HUDEP-2 (cell line): ENCODE measurements around the gene VPS35L.

Experiments used
- DNase-seq, 76 experiments: peaks; one replicate each; lab custom pipeline; 2025; ENCODE audit not compliant: unreplicated experiment in 76 of 76; lab: John Stamatoyannopoulos, UW

The VPS35L gene

GRCh38 chr16:19733551-19733950 lies 178.0 kb downstream of the VPS35L start:
- no peak for DNase-seq

GRCh38 chr16:19735074-19735867 lies 179.8 kb downstream of the VPS35L start:
- DNase-seq = no peak

DNA sequence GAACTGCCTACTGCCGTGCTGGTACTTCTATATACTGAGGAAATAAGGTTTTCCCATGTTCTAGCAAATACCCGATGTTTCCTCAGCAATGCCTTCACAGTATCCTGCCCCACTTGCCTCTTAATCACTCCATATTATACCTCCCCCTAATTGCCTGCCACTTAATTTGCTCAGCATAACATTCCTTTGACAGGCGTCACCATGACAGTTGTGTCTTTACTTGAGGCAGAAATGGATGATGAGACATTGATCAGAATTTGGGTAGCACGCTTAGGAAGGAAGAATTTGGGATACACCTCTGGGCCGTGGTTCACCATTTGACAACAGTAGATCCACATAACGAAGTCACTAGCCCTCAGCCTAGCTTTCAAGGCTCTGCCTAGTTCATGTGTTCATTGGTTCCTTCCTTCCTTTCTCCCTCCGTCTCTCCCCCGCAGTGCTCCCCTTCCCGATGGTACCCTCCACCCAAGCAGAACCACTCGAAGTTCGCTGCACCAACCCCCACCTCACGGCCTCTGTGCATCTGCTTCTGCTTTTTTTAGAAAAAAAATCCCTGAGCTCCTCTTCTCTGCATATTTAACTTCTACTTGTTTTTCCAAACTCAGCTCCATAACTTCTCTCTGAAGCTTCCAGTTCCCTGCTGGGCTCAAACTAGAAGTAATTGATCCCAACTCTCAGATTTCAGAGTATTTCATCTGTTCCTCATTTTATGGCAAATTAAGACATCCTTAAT lies 182.0 kb downstream of the VPS35L start:
- DNase-seq = no peak

DNA sequence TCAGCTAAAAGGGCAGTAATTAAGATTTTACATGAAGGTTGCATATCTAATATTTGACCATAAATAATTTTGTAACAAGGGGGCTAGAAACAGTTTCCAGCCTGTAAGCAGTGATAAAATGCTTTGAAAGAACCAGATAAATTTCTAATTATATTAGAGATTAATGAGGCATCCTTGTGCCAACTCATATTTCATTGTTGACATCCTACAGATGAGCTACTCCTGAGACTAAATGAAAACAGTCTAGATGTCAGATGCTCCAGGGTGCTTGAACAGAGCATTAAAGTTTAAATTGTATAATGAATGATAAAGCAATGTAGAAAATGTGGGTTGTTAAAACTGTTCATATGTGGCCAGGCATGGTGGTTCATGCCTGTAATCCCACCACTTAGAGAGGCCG lies 185.9 kb downstream of the VPS35L start:
- no peak for DNase-seq

- no peak for DNase-seq
Observed at GRCh38 chr16:19743816-19744159, 188.3 kb downstream of the VPS35L start.

GRCh38 chr16:19744670-19745069 lies 189.2 kb downstream of the VPS35L start:
- DNase-seq = no peak

- DNase-seq = no peak
Observed at GRCh38 chr16:19745286-19746010, 189.9 kb downstream of the VPS35L start.

DNA sequence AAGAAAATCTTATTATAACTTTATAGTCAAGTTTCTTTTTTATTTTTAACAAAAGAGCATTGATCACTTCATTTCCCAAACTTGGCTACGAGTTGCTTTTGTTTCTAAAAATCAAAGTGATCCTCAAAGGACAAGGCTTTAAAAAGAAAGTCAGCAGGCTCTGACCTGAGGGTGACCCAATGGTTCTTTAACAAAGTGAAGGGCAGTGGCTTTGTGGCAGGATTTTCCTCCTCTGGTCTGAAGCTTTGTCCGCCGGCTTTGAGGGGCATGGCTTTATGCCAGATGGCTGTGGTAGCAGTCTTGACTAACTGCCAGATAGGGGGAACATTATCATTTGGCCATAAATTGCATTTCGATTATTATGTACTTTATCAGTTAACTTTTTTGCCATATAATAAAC lies 191.1 kb downstream of the VPS35L start:
- peak in 4 of 76 experiments; percentile 1 to 12 (median 6) for DNase-seq

DNA sequence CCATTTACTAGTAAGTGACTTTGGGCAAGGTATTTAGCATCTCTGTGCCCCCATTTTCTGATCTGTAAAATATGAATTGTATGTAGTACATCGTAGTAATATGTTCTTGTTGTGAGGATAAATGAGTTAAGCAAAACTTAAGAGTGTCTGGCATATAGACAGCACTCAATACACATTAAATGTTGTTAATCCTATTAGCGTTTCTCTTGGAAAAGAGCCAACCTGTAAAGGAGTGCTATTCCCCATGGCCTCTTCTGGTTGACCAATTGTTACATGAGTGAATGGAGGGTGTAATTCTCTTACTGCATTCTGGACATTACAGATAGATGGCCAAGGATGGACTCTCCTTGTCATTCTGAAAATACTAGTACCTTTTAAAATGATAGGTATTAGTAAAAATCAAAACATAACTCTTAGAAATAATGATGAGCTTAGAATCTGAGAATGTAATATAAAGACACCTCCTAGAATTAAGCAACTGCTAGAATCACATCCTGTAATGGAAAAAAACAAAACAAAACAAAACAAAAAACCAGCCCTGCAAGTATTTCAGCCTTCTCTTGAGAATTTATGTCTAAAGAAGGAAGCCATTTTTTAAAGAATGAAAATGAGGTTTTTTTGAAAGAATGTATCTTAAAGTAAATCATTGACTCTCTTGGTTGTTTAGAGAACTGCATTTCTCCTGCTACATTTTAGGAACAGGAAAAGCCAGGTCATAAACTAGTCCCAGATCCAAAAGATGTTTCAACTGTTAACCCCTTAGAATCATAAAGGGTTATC lies 193.1 kb downstream of the VPS35L start:
- DNase-seq = no peak

DNA sequence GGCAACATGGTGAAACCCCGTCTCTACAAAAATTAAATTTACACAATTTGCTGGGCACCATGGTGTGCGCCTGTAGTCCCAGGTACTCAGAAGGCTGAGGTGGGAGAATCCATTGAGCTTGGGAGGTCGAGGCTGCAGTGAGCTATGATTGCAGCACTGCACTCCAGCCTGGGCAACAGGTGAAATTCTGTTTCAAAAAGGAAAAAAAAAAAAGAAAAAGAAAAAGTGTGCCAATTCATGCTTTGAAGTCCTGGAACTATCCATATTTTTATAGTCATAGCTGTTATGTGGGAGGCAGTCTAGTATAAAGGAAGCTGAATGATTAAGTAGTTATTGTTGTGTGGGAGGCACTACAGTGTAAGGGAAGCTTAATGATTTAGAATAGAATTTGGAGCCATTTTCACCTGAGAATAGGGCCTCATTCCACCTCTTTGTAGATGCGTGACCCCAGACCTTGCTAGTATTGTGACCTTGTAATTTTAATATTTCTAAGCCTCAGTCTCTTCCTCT lies 194.1 kb downstream of the VPS35L start:
- no peak for DNase-seq
